ENCODE data around the gene PFKFB3. TPM values are rescaled to one million over a fixed set of nuclear protein-coding genes. Genes with fewer than 3 reads are reported as not detected.

Gene PFKFB3
- total and polyA plus RNA-seq, 9 of the 15 experiments (the other 6 are each of a cell fraction or from before 2014, with no cell fraction given), result 0.46 to 21.6 (median 7.8) TPM

DNA sequence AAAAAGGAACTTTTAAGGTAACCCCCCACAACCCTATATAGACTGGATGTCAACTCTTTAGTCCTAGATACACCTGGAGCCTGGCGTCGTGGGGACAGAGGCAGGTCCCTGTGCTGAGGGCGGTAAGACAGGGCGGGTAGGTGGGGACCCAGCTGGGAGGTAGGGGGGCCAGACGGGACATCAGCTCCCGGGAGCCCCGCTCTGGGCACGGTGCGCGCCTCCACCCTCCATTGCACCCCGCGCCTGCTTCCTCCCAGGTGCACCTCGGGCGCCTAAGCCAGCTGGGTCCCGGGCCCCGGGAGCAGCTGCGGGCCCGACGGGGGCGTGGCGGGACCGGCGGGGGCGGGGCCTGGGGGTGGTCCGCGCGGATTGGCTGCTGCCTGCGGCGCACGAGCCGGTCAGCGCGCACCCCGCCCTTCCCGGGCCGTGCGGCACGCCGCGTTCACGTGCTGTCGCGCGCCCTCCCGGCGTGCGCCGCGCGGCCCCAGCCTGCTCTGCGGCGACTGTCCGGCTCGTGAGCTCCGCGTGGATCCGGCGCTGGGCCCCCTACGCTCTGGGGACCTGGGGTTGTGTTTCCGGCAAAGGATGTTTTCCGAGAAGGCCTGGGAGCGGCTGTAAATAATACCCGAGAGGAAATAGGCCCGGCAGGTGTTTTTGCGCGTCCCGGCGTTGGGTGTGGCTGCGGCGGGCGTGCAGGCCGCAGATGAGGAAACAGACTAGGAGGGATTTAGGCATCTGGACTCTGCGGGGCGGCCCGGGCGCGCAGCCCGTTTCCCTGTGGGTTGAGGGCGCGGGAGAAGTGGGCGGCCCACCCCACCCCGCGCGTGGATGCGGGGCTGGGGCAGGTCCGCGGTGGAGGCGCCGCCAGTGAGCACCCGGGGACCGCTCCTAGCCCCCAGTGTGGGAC is 39.1 kb upstream of the PFKFB3 start (continued):
- TF ChIP-seq, protein P1, sequence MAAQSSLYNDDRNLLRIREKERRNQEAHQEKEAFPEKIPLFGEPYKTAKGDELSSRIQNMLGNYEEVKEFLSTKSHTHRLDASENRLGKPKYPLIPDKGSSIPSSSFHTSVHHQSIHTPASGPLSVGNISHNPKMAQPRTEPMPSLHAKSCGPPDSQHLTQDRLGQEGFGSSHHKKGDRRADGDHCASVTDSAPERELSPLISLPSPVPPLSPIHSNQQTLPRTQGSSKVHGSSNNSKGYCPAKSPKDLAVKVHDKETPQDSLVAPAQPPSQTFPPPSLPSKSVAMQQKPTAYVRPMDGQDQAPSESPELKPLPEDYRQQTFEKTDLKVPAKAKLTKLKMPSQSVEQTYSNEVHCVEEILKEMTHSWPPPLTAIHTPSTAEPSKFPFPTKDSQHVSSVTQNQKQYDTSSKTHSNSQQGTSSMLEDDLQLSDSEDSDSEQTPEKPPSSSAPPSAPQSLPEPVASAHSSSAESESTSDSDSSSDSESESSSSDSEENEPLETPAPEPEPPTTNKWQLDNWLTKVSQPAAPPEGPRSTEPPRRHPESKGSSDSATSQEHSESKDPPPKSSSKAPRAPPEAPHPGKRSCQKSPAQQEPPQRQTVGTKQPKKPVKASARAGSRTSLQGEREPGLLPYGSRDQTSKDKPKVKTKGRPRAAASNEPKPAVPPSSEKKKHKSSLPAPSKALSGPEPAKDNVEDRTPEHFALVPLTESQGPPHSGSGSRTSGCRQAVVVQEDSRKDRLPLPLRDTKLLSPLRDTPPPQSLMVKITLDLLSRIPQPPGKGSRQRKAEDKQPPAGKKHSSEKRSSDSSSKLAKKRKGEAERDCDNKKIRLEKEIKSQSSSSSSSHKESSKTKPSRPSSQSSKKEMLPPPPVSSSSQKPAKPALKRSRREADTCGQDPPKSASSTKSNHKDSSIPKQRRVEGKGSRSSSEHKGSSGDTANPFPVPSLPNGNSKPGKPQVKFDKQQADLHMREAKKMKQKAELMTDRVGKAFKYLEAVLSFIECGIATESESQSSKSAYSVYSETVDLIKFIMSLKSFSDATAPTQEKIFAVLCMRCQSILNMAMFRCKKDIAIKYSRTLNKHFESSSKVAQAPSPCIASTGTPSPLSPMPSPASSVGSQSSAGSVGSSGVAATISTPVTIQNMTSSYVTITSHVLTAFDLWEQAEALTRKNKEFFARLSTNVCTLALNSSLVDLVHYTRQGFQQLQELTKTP (IDR thresholded peaks at IDR 0.05; ENCODE audit: low read depth in 1 of 2, partially characterized antibody in 2 of 2), result peak in 1 of 2 experiments; percentile 90
- TF ChIP-seq NFYB (IDR thresholded peaks at IDR 0.05; ENCODE audit: extremely low read depth, insufficient read length) (no peak), ZNF408 (CRISPR knock-in tag; IDR thresholded peaks at IDR 0.05; ENCODE audit: low read depth) (no peak), LCOR (CRISPR knock-in tag; IDR thresholded peaks at IDR 0.05) (peak; percentile 77; the same call in 1 of the 2 replicates), KDM5B (IDR thresholded peaks at IDR 0.05; ENCODE audit: insufficient replicate concordance, low read depth, low read length) (peak; percentile 41), ARHGAP35 (IDR thresholded peaks at IDR 0.05; ENCODE audit: partially characterized antibody) (no peak), NR3C1 (CRISPR knock-in tag; IDR thresholded peaks at IDR 0.05) (peak; percentile 53; the same call in 1 of the 2 replicates), NR2C2 (CRISPR knock-in tag; IDR thresholded peaks at IDR 0.05) (0 out of 2 replicates have a peak, but pooled peaks have one; percentile 7), NR2C2 (tag; IDR thresholded peaks at IDR 0.05) (peak; percentile 83), MNT (conservative IDR thresholded peaks at IDR 0.05) (peak; percentile 92 to 95), ZBTB7A (IDR thresholded peaks at IDR 0.05; ENCODE audit: borderline replicate concordance, control insufficient read depth, low read depth, low read length) (no peak), MED1 (CRISPR knock-in tag; IDR thresholded peaks at IDR 0.05; ENCODE audit: borderline replicate concordance) (no peak), ETV6 (IDR thresholded peaks at IDR 0.05; ENCODE audit: borderline replicate concordance in 1 of 2, low read depth in 2 of 2, low read length in 1 of 2) (no peak), ETV6 (CRISPR knock-in tag; IDR thresholded peaks at IDR 0.05; ENCODE audit: borderline replicate concordance) (no peak), ZNF778 (CRISPR knock-in tag; IDR thresholded peaks at IDR 0.05) (no peak), TCFL5 (CRISPR knock-in tag; conservative IDR thresholded peaks at IDR 0.05) (no peak)
- TF ChIP-seq, protein P2, sequence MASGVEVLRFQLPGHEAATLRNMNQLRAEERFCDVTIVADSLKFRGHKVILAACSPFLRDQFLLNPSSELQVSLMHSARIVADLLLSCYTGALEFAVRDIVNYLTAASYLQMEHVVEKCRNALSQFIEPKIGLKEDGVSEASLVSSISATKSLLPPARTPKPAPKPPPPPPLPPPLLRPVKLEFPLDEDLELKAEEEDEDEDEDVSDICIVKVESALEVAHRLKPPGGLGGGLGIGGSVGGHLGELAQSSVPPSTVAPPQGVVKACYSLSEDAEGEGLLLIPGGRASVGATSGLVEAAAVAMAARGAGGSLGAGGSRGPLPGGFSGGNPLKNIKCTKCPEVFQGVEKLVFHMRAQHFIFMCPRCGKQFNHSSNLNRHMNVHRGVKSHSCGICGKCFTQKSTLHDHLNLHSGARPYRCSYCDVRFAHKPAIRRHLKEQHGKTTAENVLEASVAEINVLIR (CRISPR knock-in tag; IDR thresholded peaks at IDR 0.05), result no peak; the same call in 1 of the 2 replicates
- TF ChIP-seq, protein P3, sequence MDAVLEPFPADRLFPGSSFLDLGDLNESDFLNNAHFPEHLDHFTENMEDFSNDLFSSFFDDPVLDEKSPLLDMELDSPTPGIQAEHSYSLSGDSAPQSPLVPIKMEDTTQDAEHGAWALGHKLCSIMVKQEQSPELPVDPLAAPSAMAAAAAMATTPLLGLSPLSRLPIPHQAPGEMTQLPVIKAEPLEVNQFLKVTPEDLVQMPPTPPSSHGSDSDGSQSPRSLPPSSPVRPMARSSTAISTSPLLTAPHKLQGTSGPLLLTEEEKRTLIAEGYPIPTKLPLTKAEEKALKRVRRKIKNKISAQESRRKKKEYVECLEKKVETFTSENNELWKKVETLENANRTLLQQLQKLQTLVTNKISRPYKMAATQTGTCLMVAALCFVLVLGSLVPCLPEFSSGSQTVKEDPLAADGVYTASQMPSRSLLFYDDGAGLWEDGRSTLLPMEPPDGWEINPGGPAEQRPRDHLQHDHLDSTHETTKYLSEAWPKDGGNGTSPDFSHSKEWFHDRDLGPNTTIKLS (IDR thresholded peaks at IDR 0.05; ENCODE audit: borderline replicate concordance, low read depth), result 0 out of 2 replicates have a peak, but pooled peaks have one; percentile 51
